Mucosa of gallbladder (tissue), 1 donor: ENCODE results near the gene ZBTB43. TPM values are rescaled to one million over a fixed set of nuclear protein-coding genes. Genes with fewer than 3 reads are reported as not detected.

Experiments used
- DNase-seq: peaks from one replicate; pipeline ENCODE4 v3.0.0-alpha.2; 2020; ENCODE audit warnings: low spot score
- total RNA-seq: library from RNA; stranded (reverse); gene quantifications from one replicate; pipeline ENCODE4 v1.2.1, GENCODE V29; 2021
- donor health status: DM: no; HTN: no; CAD: no.

The ZBTB43 gene
- total RNA-seq, 1 donor from 2014 or later, result 15.0 TPM

GRCh38 chr9:126829035-126829434, 24.2 kb downstream of the ZBTB43 start:
- DNase-seq, result no peak

GRCh38 chr9:126830827-126831226, 26.0 kb downstream of the ZBTB43 start:
- DNase-seq, result no peak

GRCh38 chr9:126832440-126832839, 27.6 kb downstream of the ZBTB43 start:
- DNase-seq, result no peak

- no peak for DNase-seq
Measured at GRCh38 chr9:126833020-126833419, 28.2 kb downstream of the ZBTB43 start.

GRCh38 chr9:126833710-126834345, 29.0 kb downstream of the ZBTB43 start:
- no peak for DNase-seq

- DNase-seq, result no peak
Measured at GRCh38 chr9:126834672-126835071, 29.8 kb downstream of the ZBTB43 start.

- DNase-seq, result no peak
Measured at GRCh38 chr9:126836216-126836615, 31.4 kb downstream of the ZBTB43 start.

GRCh38 chr9:126838055-126838811, 33.4 kb downstream of the ZBTB43 start:
- no peak for DNase-seq

GRCh38 chr9:126838895-126839294, 34.1 kb downstream of the ZBTB43 start:
- DNase-seq, result no peak

GRCh38 chr9:126839301-126839700, 34.5 kb downstream of the ZBTB43 start:
- DNase-seq, result no peak

GRCh38 chr9:126842220-126842842, 37.5 kb downstream of the ZBTB43 start:
- DNase-seq, result no peak

- DNase-seq, result peak; percentile 65
Measured at GRCh38 chr9:126842977-126843799, 38.3 kb downstream of the ZBTB43 start.

- no peak for DNase-seq
Measured at GRCh38 chr9:126844085-126844484, 39.2 kb downstream of the ZBTB43 start.

- DNase-seq, result no peak
Measured at GRCh38 chr9:126847051-126847450, 42.2 kb downstream of the ZBTB43 start.

- DNase-seq, result no peak
Measured at GRCh38 chr9:126849591-126850225, 44.9 kb downstream of the ZBTB43 start.

- DNase-seq, result no peak
Measured at GRCh38 chr9:126851286-126851880, 46.5 kb downstream of the ZBTB43 start.

GRCh38 chr9:126852086-126852688, 47.3 kb downstream of the ZBTB43 start:
- DNase-seq, result no peak

- no peak for DNase-seq
Measured at GRCh38 chr9:126853667-126854066, 48.8 kb downstream of the ZBTB43 start.

- DNase-seq, result no peak
Measured at GRCh38 chr9:126854734-126855133, 49.9 kb downstream of the ZBTB43 start.

- DNase-seq, result no peak
Measured at GRCh38 chr9:126856326-126856877, 51.6 kb downstream of the ZBTB43 start.
